Gastroesophageal sphincter (tissue), 4 donors: ENCODE data around the gene DYNC2I2. TPM values are rescaled to one million over a fixed set of nuclear protein-coding genes. Genes with fewer than 3 reads are reported as not detected.

Source experiments
- ATAC-seq: fragments of 150-250 bp; one replicate; pipeline ENCODE4 v1.9.1; 2016; ENCODE audit warnings: mild to moderate bottlenecking, moderate library complexity
- H3K27ac ChIP-seq, 4 donors: fragments of 200-600 bp; sonication (generic) in 3 of 4; 1 replicate in 3 of 4; 2 replicates in 1 of 4; pipeline ENCODE4 v1.5.1; 2016 to 2019
- H3K27me3 ChIP-seq: fragments of 200-600 bp; sonication (generic); one replicate; pipeline ENCODE4 v1.5.1; 2019
- H3K36me3 ChIP-seq, 2 donors: fragments of 200-600 bp; sonication (generic); one replicate each; pipeline ENCODE4 v1.5.1; 2019; ENCODE audit warnings: control low read depth in 1 of 2
- H3K4me1 ChIP-seq, 3 donors: fragments of 200-600 bp; sonication (generic); 1 replicate in 2 of 3; 2 replicates in 1 of 3; pipeline ENCODE4 v1.5.1; 2016 to 2019; ENCODE audit warnings: control low read depth in 2 of 3
- H3K4me3 ChIP-seq, 2 donors: fragments of 200-600 bp; sonication (generic); one replicate each; pipeline ENCODE4 v1.5.1; 2019; ENCODE audit warnings: mild to moderate bottlenecking in 1 of 2, moderate library complexity in 1 of 2
- H3K9me3 ChIP-seq, 3 donors: fragments of 200-600 bp; sonication (generic); one replicate each; pipeline ENCODE4 v1.5.1; 2017 to 2019; ENCODE audit warnings: control low read depth in 2 of 3
- EP300 ChIP-seq: sonication (generic); formaldehyde crosslinking; IDR thresholded peaks from one replicate; pipeline ENCODE4 v1.6.1; 2017; ENCODE audit warnings: antibody characterized with exemption, mild to moderate bottlenecking
- POLR2A ChIP-seq, 2 donors: fragments of 450-650 bp; IDR thresholded peaks; one replicate each; pipeline ENCODE4 v1.6.1; 2017; ENCODE audit warnings: antibody characterized with exemption in 2 of 2, mild to moderate bottlenecking in 2 of 2, moderate library complexity in 1 of 2
- POLR2AphosphoS5 ChIP-seq: sonication (generic); formaldehyde crosslinking; IDR thresholded peaks from one replicate; pipeline ENCODE4 v1.6.1; 2017; ENCODE audit warnings: antibody characterized with exemption
- WGBS, 2 donors: methylation state at CpG; one replicate each; pipeline ENCODE4 v1.1.5; 2018; ENCODE audit warnings: low coverage in 1 of 2; 5-methylcytosine and 5-hydroxymethylcytosine counted together
- total RNA-seq, 4 donors: library from RNA; depleted of rRNA; stranded (reverse); fragments of >200 nt; gene quantifications; one replicate each; pipeline ENCODE4 v1.1.0, GENCODE V29; 2016
- TF ChIP-seq, protein P1 (sequence below), 4 experiments: fragments of 200-600 bp in 2 of 4; fragments of 450-650 bp in 2 of 4; sonication (generic) in 1 of 4; IDR thresholded peaks; one replicate each; pipeline ENCODE4 v1.5.1; 2017 to 2019; ENCODE audit warnings: antibody characterized with exemption in 4 of 4, mild to moderate bottlenecking in 2 of 4, moderate library complexity in 2 of 4

Gene DYNC2I2
- total RNA-seq, 4 donors from 2014 or later, result 28.3 to 47.0 (median 37.7) TPM

DNA sequence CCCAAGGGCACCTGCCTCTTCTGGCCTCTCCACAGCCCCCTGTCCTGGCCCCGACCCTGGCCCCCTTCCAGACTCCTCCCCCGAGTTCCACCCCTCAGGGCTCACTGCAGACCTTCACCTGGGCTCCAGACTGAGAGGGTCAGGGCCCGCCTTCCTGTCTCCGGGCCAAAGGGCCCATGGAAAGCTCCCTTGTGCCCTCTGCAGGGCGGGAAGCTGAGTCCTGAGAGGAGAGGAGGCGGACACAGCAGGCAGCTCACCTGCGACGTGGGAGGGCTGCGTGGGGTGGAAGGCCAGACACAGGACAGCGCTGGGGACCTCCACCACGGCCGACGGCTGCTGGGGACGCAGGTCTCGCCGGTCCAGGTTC, 20.6 kb downstream of the DYNC2I2 start:
- H3K27me3 ChIP-seq, result no peaks in the 10 kb centered on the region
- H3K4me1 ChIP-seq, result peaks cover 3 to 29% (median 20%) of the 10 kb centered on the region in 3 donors
- no peaks in the 10 kb centered on the region for H3K9me3 ChIP-seq
- peak; percentile 8 for ATAC-seq
- TF ChIP-seq EP300, result no peak
- TF ChIP-seq, protein P1, sequence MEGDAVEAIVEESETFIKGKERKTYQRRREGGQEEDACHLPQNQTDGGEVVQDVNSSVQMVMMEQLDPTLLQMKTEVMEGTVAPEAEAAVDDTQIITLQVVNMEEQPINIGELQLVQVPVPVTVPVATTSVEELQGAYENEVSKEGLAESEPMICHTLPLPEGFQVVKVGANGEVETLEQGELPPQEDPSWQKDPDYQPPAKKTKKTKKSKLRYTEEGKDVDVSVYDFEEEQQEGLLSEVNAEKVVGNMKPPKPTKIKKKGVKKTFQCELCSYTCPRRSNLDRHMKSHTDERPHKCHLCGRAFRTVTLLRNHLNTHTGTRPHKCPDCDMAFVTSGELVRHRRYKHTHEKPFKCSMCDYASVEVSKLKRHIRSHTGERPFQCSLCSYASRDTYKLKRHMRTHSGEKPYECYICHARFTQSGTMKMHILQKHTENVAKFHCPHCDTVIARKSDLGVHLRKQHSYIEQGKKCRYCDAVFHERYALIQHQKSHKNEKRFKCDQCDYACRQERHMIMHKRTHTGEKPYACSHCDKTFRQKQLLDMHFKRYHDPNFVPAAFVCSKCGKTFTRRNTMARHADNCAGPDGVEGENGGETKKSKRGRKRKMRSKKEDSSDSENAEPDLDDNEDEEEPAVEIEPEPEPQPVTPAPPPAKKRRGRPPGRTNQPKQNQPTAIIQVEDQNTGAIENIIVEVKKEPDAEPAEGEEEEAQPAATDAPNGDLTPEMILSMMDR (IDR thresholded peaks at IDR 0.05), result peak in 2 of 4 experiments; percentile 11 to 45
- no CpG with 5 or more reads among the region's 16 CpGs for WGBS, 2 donors
- H3K36me3 ChIP-seq, result peaks cover 0 to 63% of the 10 kb centered on the region in 2 donors
- H3K4me3 ChIP-seq, result no peak overlapping the region
- peak overlapping the region; percentile 72 to 95 (median 90) for H3K27ac ChIP-seq

- peak; percentile 98 for ATAC-seq
- TF ChIP-seq POLR2A (IDR thresholded peaks at IDR 0.05), result no peak
- TF ChIP-seq POLR2AphosphoS5, result peak; percentile 62
- TF ChIP-seq, protein P1 (IDR thresholded peaks at IDR 0.05), result peak in 3 of 4 experiments; percentile 64 to 89 (median 73)
- no peak for TF ChIP-seq EP300
- no CpG with 5 or more reads among the region's 20 CpGs for WGBS, 2 donors
- peak overlapping the region in 1 of 2 donors; percentile 4 for H3K4me3 ChIP-seq
- no peaks in the 10 kb centered on the region for H3K9me3 ChIP-seq
- peaks cover 0 to 63% of the 10 kb centered on the region in 2 donors for H3K36me3 ChIP-seq
- no peaks in the 10 kb centered on the region for H3K27me3 ChIP-seq
- peaks cover 3 to 29% (median 20%) of the 10 kb centered on the region in 3 donors for H3K4me1 ChIP-seq
- peak overlapping the region; percentile 72 to 95 (median 90) for H3K27ac ChIP-seq
These were observed 21.2 kb downstream of the DYNC2I2 start for GRCh38 chr9:128635266-128636023.

- peak overlapping the region in 1 of 2 donors; percentile 4 for H3K4me3 ChIP-seq
- no peaks in the 10 kb centered on the region for H3K9me3 ChIP-seq
- no peak for ATAC-seq
- peaks cover 3 to 31% (median 20%) of the 10 kb centered on the region in 3 donors for H3K4me1 ChIP-seq
- no peak for TF ChIP-seq POLR2AphosphoS5
- TF ChIP-seq, protein P1 (IDR thresholded peaks at IDR 0.05), result no peak
- no peak for TF ChIP-seq POLR2A (IDR thresholded peaks at IDR 0.05)
- TF ChIP-seq EP300, result no peak
- H3K27ac ChIP-seq, result peak overlapping the region; percentile 11 to 95 (median 90)
- H3K36me3 ChIP-seq, result peaks cover 0 to 63% of the 10 kb centered on the region in 2 donors
- 84% methylated on average over 6 of the region's 26 CpGs; no CpG with 5 or more reads in 1 of the 2 donors for WGBS, 2 donors
- no peaks in the 10 kb centered on the region for H3K27me3 ChIP-seq
These were observed 21.9 kb downstream of the DYNC2I2 start for GRCh38 chr9:128634651-128635262.

GRCh38 chr9:128634111-128634510, 22.5 kb downstream of the DYNC2I2 start:
- no peak for TF ChIP-seq POLR2A (IDR thresholded peaks at IDR 0.05)
- no peaks in the 10 kb centered on the region for H3K27me3 ChIP-seq
- peaks cover 3 to 37% (median 20%) of the 10 kb centered on the region in 3 donors for H3K4me1 ChIP-seq
- H3K27ac ChIP-seq, result peak overlapping the region in 3 of 4 donors; percentile 89 to 95 (median 91)
- peaks cover 0 to 63% of the 10 kb centered on the region in 2 donors for H3K36me3 ChIP-seq
- ATAC-seq, result no peak
- 80% methylated on average over 1 of the region's 10 CpGs; no CpG with 5 or more reads in 1 of the 2 donors for WGBS, 2 donors
- H3K9me3 ChIP-seq, result no peaks in the 10 kb centered on the region
- no peak overlapping the region for H3K4me3 ChIP-seq

DNA sequence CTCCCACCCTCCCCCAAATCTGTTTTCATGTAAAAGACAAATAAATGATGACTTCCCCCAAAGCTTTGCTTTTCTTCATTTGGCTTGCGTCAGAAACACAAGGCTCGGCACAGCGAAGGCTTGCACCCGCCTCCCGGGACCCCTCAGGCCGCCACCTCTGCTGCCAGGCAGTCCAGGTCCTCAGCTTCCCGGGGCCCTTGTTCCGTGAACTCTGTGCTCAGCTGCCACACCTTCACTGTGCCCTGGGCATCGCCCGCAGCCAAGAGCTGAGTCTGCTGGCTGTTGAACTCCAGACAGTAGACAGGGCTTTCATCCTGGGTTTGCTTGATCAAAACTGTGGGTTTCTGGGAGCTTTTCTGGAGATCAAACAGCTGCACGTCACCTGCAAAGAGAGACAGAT, 23.0 kb downstream of the DYNC2I2 start:
- Histone ChIP-seq H3K4me1 (peaks cover 3 to 42% (median 23%) of the 10 kb centered on the region in 3 donors), H3K9me3 (no peaks in the 10 kb centered on the region), H3K27ac (peak overlapping the region in 3 of 4 donors; percentile 31 to 95 (median 89)), H3K36me3 (peaks cover 0 to 63% of the 10 kb centered on the region in 2 donors), H3K4me3 (no peak overlapping the region), H3K27me3 (no peaks in the 10 kb centered on the region)
- 72 to 91% methylated on average over 8 to 10 of the region's 11 CpGs for WGBS, 2 donors
- no peak for ATAC-seq
- TF ChIP-seq POLR2A (IDR thresholded peaks at IDR 0.05) (no peak), POLR2AphosphoS5 (no peak), EP300 (no peak)
- TF ChIP-seq, protein P1 (IDR thresholded peaks at IDR 0.05), result no peak
